Cardiac septum (tissue), 1 donor: ENCODE results near the gene COBLL1. TPM values are rescaled to one million over a fixed set of nuclear protein-coding genes. Genes with fewer than 3 reads are reported as not detected.

ENCODE experiments used
- DNase-seq: peaks from one replicate; pipeline ENCODE4 v3.0.0-alpha.2; 2020; ENCODE audit warnings: low spot score
- intact Hi-C: fragments of 100-400 bp; cut with DNase I; formaldehyde crosslinking; loops from one replicate; pipeline ENCODE4 v1.14.0; 2022
- total RNA-seq: library from RNA; stranded (reverse); fragmentation: NEBNext Ultra II Directional; extraction: Animal tissue kit (Norgen Biotek cat#: 25700); gene quantifications from one replicate; pipeline ENCODE4 v1.2.1, GENCODE V29; 2021
- donor health status: DM: no; HTN: no; CAD: no.

COBLL1 gene
- total RNA-seq, 1 donor from 2014 or later, result 15.0 TPM

GRCh38 chr2:164662868-164663631 lies 178.6 kb downstream of the COBLL1 start:
- DNase-seq, result no peak
- intact Hi-C loops, result no loop called here

- DNase-seq, result no peak
Measured at GRCh38 chr2:164662066-164662465, 179.6 kb downstream of the COBLL1 start.

GRCh38 chr2:164661349-164661748 lies 180.3 kb downstream of the COBLL1 start:
- no peak for DNase-seq
- intact Hi-C loops, result no loop called here

More at GRCh38 chr2:164662066-164662465, 179.6 kb downstream of the COBLL1 start:
- intact Hi-C loops, result no loop called here

GRCh38 chr2:164657129-164657528 lies 184.5 kb downstream of the COBLL1 start:
- intact Hi-C loops, result no loop called here
- no peak for DNase-seq

GRCh38 chr2:164655750-164656149 lies 185.9 kb downstream of the COBLL1 start:
- intact Hi-C loops, result no loop called here

GRCh38 chr2:164655336-164655735 lies 186.3 kb downstream of the COBLL1 start:
- no peak for DNase-seq
- intact Hi-C loops, result no loop called here

More at GRCh38 chr2:164655750-164656149, 185.9 kb downstream of the COBLL1 start:
- no peak for DNase-seq

GRCh38 chr2:164651361-164651760 lies 190.3 kb downstream of the COBLL1 start:
- intact Hi-C loops, result no loop called here
- no peak for DNase-seq

- intact Hi-C loops, result no loop called here
- DNase-seq, result no peak
Measured at GRCh38 chr2:164644036-164644700, 197.5 kb downstream of the COBLL1 start.

GRCh38 chr2:164642946-164643555 lies 198.6 kb downstream of the COBLL1 start:
- DNase-seq, result no peak
- intact Hi-C loops, result no loop called here

GRCh38 chr2:164642268-164642667 lies 199.4 kb downstream of the COBLL1 start:
- intact Hi-C loops, result no loop called here
- DNase-seq, result no peak

Other genes starting within 250 kb of the COBLL1 start
- gene GRB14, start 220.3 kb downstream of the COBLL1 start, total RNA-seq, result 2.2 TPM
- 0.51 TPM for gene SLC38A11, start 113.7 kb upstream of the COBLL1 start, total RNA-seq